Esophagus squamous epithelium (tissue), 4 donors: ENCODE data around the gene DPM3.

Source experiments
- CTCF ChIP-seq, 6 experiments: fragments of 450-650 bp in 4 of 6; fragments of 200-600 bp in 2 of 6; sonication (generic) in 2 of 6; IDR thresholded peaks; one replicate each; pipeline ENCODE4 v1.5.1; 2016 to 2019; ENCODE audit warnings: antibody characterized with exemption in 6 of 6, mild to moderate bottlenecking in 4 of 6, moderate library complexity in 4 of 6
- POLR2A ChIP-seq, 4 donors: fragments of 450-650 bp; IDR thresholded peaks; one replicate each; pipeline ENCODE4 v1.6.1; 2017; ENCODE audit warnings: antibody characterized with exemption in 4 of 4, mild to moderate bottlenecking in 4 of 4, moderate library complexity in 3 of 4

DNA sequence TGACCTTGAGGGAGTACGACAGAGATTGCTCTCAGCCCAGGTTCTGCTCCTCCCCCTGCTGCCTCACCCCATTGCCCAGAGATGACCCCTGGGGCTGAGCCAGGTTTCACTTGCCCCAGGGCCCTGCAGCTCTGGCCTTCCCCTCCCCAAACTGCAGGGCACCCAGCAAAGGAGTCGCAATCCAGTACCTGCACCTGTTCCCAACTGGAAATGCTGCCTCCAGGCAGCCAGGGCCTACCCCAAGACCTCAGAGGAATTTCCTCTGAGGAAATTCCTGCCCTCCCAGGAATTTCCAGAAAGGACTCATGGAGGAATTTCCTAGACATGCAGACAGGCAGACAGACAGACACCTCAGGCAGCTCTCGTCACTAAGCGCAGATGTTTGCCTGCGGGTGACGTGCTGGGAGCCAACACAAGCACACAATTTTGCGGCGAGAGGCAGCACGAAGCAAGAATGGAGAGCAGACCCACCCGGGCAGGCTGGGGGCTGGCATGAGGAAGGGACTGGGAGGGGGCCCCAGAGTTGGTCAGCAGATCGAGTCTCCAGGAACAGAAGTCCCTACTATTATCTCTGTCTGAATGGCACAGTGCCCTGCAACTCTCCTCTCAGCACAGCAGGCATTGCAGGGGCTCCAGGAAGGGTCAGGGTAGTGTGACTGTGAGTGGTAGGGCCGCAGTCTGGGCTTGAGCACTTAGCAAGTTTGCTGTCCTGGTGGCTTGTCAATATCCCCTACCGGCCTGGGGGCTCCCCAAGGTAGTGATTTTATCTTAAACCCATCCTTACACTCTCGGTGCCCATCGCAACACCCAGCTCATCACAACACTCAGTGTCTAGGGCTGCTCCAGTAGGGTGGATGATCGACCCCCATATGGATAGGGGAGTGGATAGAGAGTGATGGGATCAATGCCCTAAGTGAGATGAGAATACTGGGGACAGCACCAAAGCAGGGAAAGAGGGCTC is 15.5 kb downstream of the DPM3 start:
- no peak for TF ChIP-seq CTCF (IDR thresholded peaks at IDR 0.05)
- no peak for TF ChIP-seq POLR2A (IDR thresholded peaks at IDR 0.05)
